GM12891 (cell line): ENCODE data around the gene PRRC2C.

ENCODE experiments used
- POLR2AphosphoS5 ChIP-seq: IDR thresholded peaks from 2 replicates; pipeline ENCODE4 v1.6.1; 2011; ENCODE audit warnings: low read depth, low read length, control low read depth
- TAF1 ChIP-seq: IDR thresholded peaks from 2 replicates; pipeline ENCODE4 v1.6.1; 2011; ENCODE audit warnings: low read depth, low read length, control low read depth

DNA sequence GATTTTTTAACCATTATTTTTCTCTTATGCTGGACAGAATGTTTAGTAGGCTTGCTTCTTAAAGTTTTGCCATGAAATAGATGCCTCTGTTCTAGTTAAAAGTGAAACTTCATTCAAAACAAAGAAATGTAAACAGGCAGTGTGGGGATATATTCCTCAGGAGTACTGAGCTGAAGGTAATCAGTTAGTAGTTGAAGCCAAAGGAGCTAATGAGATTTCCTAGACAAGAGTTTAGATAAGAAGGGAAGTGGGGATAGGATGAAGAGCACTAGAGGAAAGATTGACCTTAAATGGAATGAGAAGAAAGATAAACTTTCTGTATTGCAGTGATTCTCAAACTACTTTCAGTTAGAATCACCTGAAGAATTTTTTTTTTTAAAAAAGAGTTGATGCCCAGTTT is 23.9 kb downstream of the PRRC2C start:
- no peak for TF ChIP-seq POLR2AphosphoS5
- TF ChIP-seq TAF1, result no peak
